ENCODE results near the gene SLC47A1.

DNA sequence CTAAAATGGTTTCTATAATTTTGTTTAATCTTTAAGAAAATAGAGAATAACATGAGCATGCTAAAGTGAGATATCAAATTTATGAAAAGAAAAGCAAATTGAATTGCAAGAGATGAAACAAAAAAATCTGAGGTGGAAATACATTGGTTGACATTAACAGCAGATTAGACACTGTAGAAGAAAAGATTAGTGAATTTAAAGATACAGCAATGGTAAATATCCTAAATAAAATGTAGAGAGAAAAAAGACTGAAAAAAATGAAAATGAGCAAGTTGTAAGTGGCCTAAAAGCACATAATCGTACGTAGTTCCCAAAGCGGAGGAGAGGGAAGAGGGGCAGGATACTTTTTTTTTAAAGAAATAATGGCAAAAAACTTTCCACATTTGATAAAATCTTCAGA is 84.4 kb downstream of the SLC47A1 start:
- no peak for TF ChIP-seq SPI1 (IDR thresholded peaks at IDR 0.05; ENCODE audit: borderline replicate concordance, low read depth)
- TF ChIP-seq, protein P1, sequence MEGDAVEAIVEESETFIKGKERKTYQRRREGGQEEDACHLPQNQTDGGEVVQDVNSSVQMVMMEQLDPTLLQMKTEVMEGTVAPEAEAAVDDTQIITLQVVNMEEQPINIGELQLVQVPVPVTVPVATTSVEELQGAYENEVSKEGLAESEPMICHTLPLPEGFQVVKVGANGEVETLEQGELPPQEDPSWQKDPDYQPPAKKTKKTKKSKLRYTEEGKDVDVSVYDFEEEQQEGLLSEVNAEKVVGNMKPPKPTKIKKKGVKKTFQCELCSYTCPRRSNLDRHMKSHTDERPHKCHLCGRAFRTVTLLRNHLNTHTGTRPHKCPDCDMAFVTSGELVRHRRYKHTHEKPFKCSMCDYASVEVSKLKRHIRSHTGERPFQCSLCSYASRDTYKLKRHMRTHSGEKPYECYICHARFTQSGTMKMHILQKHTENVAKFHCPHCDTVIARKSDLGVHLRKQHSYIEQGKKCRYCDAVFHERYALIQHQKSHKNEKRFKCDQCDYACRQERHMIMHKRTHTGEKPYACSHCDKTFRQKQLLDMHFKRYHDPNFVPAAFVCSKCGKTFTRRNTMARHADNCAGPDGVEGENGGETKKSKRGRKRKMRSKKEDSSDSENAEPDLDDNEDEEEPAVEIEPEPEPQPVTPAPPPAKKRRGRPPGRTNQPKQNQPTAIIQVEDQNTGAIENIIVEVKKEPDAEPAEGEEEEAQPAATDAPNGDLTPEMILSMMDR (IDR thresholded peaks at IDR 0.05; ENCODE audit: insufficient read depth, low read length), result no peak
- no peak for TF ChIP-seq POLR2AphosphoS5 (IDR thresholded peaks at IDR 0.05; ENCODE audit: low read depth)
- TF ChIP-seq, protein P2, sequence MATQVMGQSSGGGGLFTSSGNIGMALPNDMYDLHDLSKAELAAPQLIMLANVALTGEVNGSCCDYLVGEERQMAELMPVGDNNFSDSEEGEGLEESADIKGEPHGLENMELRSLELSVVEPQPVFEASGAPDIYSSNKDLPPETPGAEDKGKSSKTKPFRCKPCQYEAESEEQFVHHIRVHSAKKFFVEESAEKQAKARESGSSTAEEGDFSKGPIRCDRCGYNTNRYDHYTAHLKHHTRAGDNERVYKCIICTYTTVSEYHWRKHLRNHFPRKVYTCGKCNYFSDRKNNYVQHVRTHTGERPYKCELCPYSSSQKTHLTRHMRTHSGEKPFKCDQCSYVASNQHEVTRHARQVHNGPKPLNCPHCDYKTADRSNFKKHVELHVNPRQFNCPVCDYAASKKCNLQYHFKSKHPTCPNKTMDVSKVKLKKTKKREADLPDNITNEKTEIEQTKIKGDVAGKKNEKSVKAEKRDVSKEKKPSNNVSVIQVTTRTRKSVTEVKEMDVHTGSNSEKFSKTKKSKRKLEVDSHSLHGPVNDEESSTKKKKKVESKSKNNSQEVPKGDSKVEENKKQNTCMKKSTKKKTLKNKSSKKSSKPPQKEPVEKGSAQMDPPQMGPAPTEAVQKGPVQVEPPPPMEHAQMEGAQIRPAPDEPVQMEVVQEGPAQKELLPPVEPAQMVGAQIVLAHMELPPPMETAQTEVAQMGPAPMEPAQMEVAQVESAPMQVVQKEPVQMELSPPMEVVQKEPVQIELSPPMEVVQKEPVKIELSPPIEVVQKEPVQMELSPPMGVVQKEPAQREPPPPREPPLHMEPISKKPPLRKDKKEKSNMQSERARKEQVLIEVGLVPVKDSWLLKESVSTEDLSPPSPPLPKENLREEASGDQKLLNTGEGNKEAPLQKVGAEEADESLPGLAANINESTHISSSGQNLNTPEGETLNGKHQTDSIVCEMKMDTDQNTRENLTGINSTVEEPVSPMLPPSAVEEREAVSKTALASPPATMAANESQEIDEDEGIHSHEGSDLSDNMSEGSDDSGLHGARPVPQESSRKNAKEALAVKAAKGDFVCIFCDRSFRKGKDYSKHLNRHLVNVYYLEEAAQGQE (IDR thresholded peaks at IDR 0.05; ENCODE audit: insufficient replicate concordance, low read depth), result no peak
- no peak for TF ChIP-seq GABPA (IDR thresholded peaks at IDR 0.05; ENCODE audit: low read depth)
